Heart left ventricle (tissue), 16 donors: ENCODE data around the gene AGBL3. TPM values are rescaled to one million over a fixed set of nuclear protein-coding genes. Genes with fewer than 3 reads are reported as not detected.
"Not testable (repeated sequence)": the region's sequence is repeated elsewhere in the genome, so short reads cannot be mapped to it uniquely, and the experiment has no call there.

Experiments used
- ATAC-seq, 4 donors: fragments of 200-7000 bp; cut with Tn5 transposase; one replicate each; pipeline ENCODE4 v1.9.1; 2020 to 2022; ENCODE audit warnings: moderate library complexity in 4 of 4, mild to moderate bottlenecking in 3 of 4, moderate number of reproducible peaks in 1 of 4
- DNase-seq, 5 donors: peaks; one replicate each; pipeline ENCODE4 v3.0.0-alpha.2; 2020
- H3K27ac ChIP-seq, 12 donors: fragments of 200-600 bp; sonication (generic) in 4 of 12; one replicate each; pipeline versions ENCODE4 v1.5.0 to v1.8.0; 2016 to 2022; ENCODE audit warnings: mild to moderate bottlenecking in 2 of 12
- H3K27me3 ChIP-seq, 9 donors: fragments of 200-600 bp; sonication (generic) in 2 of 9; one replicate each; pipeline versions ENCODE4 v1.5.1 to v1.8.0; 2016 to 2022; ENCODE audit warnings: mild to moderate bottlenecking in 3 of 9
- H3K36me3 ChIP-seq, 9 donors: fragments of 200-600 bp; sonication (generic) in 2 of 9; one replicate each; pipeline versions ENCODE4 v1.5.0 to v1.8.0; 2018 to 2022; ENCODE audit warnings: mild to moderate bottlenecking in 2 of 9
- H3K4me1 ChIP-seq, 12 donors: fragments of 200-600 bp; sonication (generic) in 4 of 12; one replicate each; pipeline versions ENCODE4 v1.5.0 to v1.8.0; 2016 to 2022; ENCODE audit warnings: mild to moderate bottlenecking in 3 of 12
- H3K4me3 ChIP-seq, 12 donors: fragments of 200-600 bp; sonication (generic) in 4 of 12; one replicate each; pipeline versions ENCODE4 v1.5.0 to v1.8.0; 2017 to 2022; ENCODE audit warnings: mild to moderate bottlenecking in 9 of 12, moderate library complexity in 4 of 12
- H3K9me3 ChIP-seq, 12 donors: fragments of 200-600 bp; sonication (generic) in 4 of 12; one replicate each; pipeline versions ENCODE4 v1.5.0 to v1.8.0; 2016 to 2022; ENCODE audit warnings: mild to moderate bottlenecking in 1 of 12
- CTCF ChIP-seq, 12 donors: fragments of 200-600 bp; sonication (generic) in 4 of 12; IDR thresholded peaks; one replicate each; pipeline versions ENCODE4 v1.5.0 to v1.8.0; 2018 to 2022; ENCODE audit warnings: antibody characterized with exemption in 12 of 12, mild to moderate bottlenecking in 5 of 12
- POLR2A ChIP-seq, 2 donors: fragments of 450-650 bp; IDR thresholded peaks; one replicate each; pipeline ENCODE4 v1.6.1; 2017; ENCODE audit warnings: antibody characterized with exemption in 2 of 2, mild to moderate bottlenecking in 2 of 2, moderate library complexity in 2 of 2
- WGBS, 4 donors: extraction: QIAGEN DNeasy Blood & Tissue Kit in 2 of 4; methylation state at CpG; one replicate each; pipeline versions ENCODE4 v1.1.5 to v1.1.7; 2013 to 2018; 5-methylcytosine and 5-hydroxymethylcytosine counted together
- intact Hi-C, 10 donors: fragments of 100-400 bp; cut with DNase I; formaldehyde crosslinking; loops; one replicate each; pipeline versions ENCODE4 v1.11.1 to v1.14.2; 2022
- polyA plus RNA-seq, 2 donors: library from polyadenylated mRNA; stranded (reverse); fragments of 200-250 nt; gene quantifications; one replicate each; pipeline ENCODE4 v1.2.3, GENCODE V29; 2013
- total RNA-seq, 9 donors: library from RNA; depleted of rRNA in 2 of 9; stranded (reverse); fragments of >200 nt in 2 of 9; fragmentation: NEBNext Ultra II Directional in 3 of 9; extraction: Animal tissue kit (Norgen Biotek cat#: 25700) in 3 of 9; gene quantifications; one replicate each; pipeline versions ENCODE4 v1.1.0 to v1.2.4, GENCODE V29; 2016 to 2023
- donor health status: ischemic (EF 13 %, LVEDD 7.1; RV severe dilation, severe dysfunction).
- donor health status: healthy with polysubstance abuse.
- donor health status: DM: no; HTN: yes; CAD: no.
- donor health status: DM: no; HTN: no; CAD: no.
- donor health status: ischemic (EF 25% LVEDD 6.9; RV normal size, moderate dysfunction).
- donor health status: ischemic (EF 25% LVEDD 5.7; RV mildly dilated, moderate dysfunction).
- donor health status: healthy.
- donor health status: DM: yes; HTN: yes; CAD: no.
- donor health status: ischemic (EF 35%, LVEDD 5.7; RV mildly dilated, moderate dysfunction).
- donor health status: nonischemic (EF 11% LVEDD 7.7; RV severe dilation, severe dysfunction).
- donor health status: DM: yes; HTN: yes; CAD: no.
- donor health status: PGD.
- donor health status: ischemic (EF 29% LVEDD 5.4; RV normal size, mild dysfunction).
- donor health status: nonischemic (EF 23%, LVEDD 6.1; RV moderate dilation, normal function).

AGBL3 gene
- total and polyA plus RNA-seq, 11 donors = 0.40 to 1.5 (median 0.93) TPM

GRCh38 chr7:135111379-135111778 lies 125.1 kb downstream of the AGBL3 start:
- 76 to 82% (median 79%) methylated on average over 2 of the region's 2 CpGs for WGBS, 4 donors

GRCh38 chr7:135114622-135115021 lies 128.3 kb downstream of the AGBL3 start:
- 95 to 99% (median 97%) methylated on average over 1 of the region's 1 CpG for WGBS, 4 donors
- intact Hi-C loops = no loop called here

More at GRCh38 chr7:135111379-135111778, 125.1 kb downstream of the AGBL3 start:
- H3K36me3 ChIP-seq = no peaks in the 10 kb centered on the region
- ATAC-seq (no peak), DNase-seq (no peak)
- H3K4me1 ChIP-seq = no peaks in the 10 kb centered on the region
- H3K9me3 ChIP-seq = no peaks in the 10 kb centered on the region
- TF ChIP-seq POLR2A (IDR thresholded peaks at IDR 0.05) (no peak), CTCF (IDR thresholded peaks at IDR 0.05) (no peak)
- intact Hi-C loops = no loop called here
- H3K27ac ChIP-seq = no peak overlapping the region
- H3K4me3 ChIP-seq = no peak overlapping the region
- no peaks in the 10 kb centered on the region for H3K27me3 ChIP-seq

GRCh38 chr7:135117096-135117495 lies 130.8 kb downstream of the AGBL3 start:
- Histone ChIP-seq H3K36me3 (no peaks in the 10 kb centered on the region), H3K27ac (no peak overlapping the region), H3K4me3 (no peak overlapping the region), H3K4me1 (no peaks in the 10 kb centered on the region), H3K9me3 (peaks cover 0 to 22% (median 6%) of the 10 kb centered on the region in 12 donors), H3K27me3 (no peaks in the 10 kb centered on the region)
- 90 to 100% (median 95%) methylated on average over 1 of the region's 1 CpG for WGBS, 4 donors
- DNase-seq = no peak
- TF ChIP-seq CTCF (IDR thresholded peaks at IDR 0.05) = no peak
- TF ChIP-seq POLR2A (IDR thresholded peaks at IDR 0.05) = no peak
- ATAC-seq = no peak
- intact Hi-C loops = no loop called here

More at GRCh38 chr7:135114622-135115021, 128.3 kb downstream of the AGBL3 start:
- ATAC-seq (no peak), DNase-seq (no peak)
- H3K27me3 ChIP-seq = no peaks in the 10 kb centered on the region
- no peak overlapping the region for H3K27ac ChIP-seq
- H3K4me3 ChIP-seq = no peak overlapping the region
- no peaks in the 10 kb centered on the region for H3K36me3 ChIP-seq
- H3K9me3 ChIP-seq = peaks cover 0 to 4% (median 0%) of the 10 kb centered on the region in 12 donors
- no peak for TF ChIP-seq CTCF (IDR thresholded peaks at IDR 0.05)
- TF ChIP-seq POLR2A (IDR thresholded peaks at IDR 0.05) = no peak
- H3K4me1 ChIP-seq = no peaks in the 10 kb centered on the region

GRCh38 chr7:135121868-135122267 lies 135.6 kb downstream of the AGBL3 start:
- intact Hi-C loops = loop anchor here in 1 of 10 donors (10.0 kb wide), 1 partner anchor 97 kb away; no protein-coding TSS in a partner anchor
- 68 to 76% (median 73%) methylated on average over 6 of the region's 6 CpGs for WGBS, 4 donors
- no peak overlapping the region for H3K4me3 ChIP-seq
- peaks cover 0 to 22% (median 6%) of the 10 kb centered on the region in 12 donors for H3K9me3 ChIP-seq
- no peaks in the 10 kb centered on the region for H3K4me1 ChIP-seq
- peak in 2 of 4 donors; percentile 34 to 92 for ATAC-seq
- no peak overlapping the region for H3K27ac ChIP-seq
- no peak for TF ChIP-seq CTCF (IDR thresholded peaks at IDR 0.05)
- TF ChIP-seq POLR2A (IDR thresholded peaks at IDR 0.05) = no peak
- no peaks in the 10 kb centered on the region for H3K36me3 ChIP-seq
- no peaks in the 10 kb centered on the region for H3K27me3 ChIP-seq
- DNase-seq = peak in 3 of 5 donors; percentile 16 to 73 (median 73)

GRCh38 chr7:135124631-135125030 lies 138.3 kb downstream of the AGBL3 start:
- intact Hi-C loops = loop anchor here in 1 of 10 donors (10.0 kb wide), 1 partner anchor 100 kb away; no protein-coding TSS in a partner anchor
- not testable (repeated sequence) for H3K36me3 ChIP-seq, H3K27ac ChIP-seq, H3K4me1 ChIP-seq, DNase-seq, H3K27me3 ChIP-seq, H3K4me3 ChIP-seq, ATAC-seq
- 85 to 91% (median 89%) methylated on average over 3 of the region's 3 CpGs for WGBS, 4 donors
- peaks cover 0 to 18% (median 5%) of the 10 kb centered on the region in 12 donors for H3K9me3 ChIP-seq
